Naive thymus-derived CD4-positive, alpha-beta T cell (primary cell): ENCODE results near the gene SVIL. TPM values are rescaled to one million over a fixed set of nuclear protein-coding genes. Genes with fewer than 3 reads are reported as not detected.
"Not testable (repeated sequence)": the region's sequence is repeated elsewhere in the genome, so short reads cannot be mapped to it uniquely, and the experiment has no call there.

Experiments used
- ATAC-seq: fragments of 150-1000 bp; cut with Tn5 transposase; 2 replicates; pipeline ENCODE4 v1.10.0; 2021; ENCODE audit warnings: mild to moderate bottlenecking, moderate library complexity
- CTCF ChIA-PET: fragments of 350-600 bp; sonication (Branson Sonifier 250); formaldehyde crosslinking; loops from one replicate; lab custom pipeline; 2021; ENCODE audit warnings: antibody characterized with exemption; lab: Charles Lee
- POLR2A ChIA-PET: fragments of 350-600 bp; sonication (Branson Sonifier 250); formaldehyde crosslinking; loops from one replicate; lab custom pipeline; 2021; ENCODE audit warnings: antibody characterized with exemption, inconsistent platforms; lab: Charles Lee
- DNase-seq, 9 donors: peaks; one replicate each; pipeline versions ENCODE4 v3.0.0 to v3.0.0-alpha.2; 2020 to 2022; ENCODE audit warnings: mixed read lengths in 1 of 9
- H3K27ac ChIP-seq: one replicate; pipeline ENCODE4 v1.7.0; 2013; ENCODE audit warnings: mild to moderate bottlenecking, low read depth, low read length, moderate library complexity
- H3K27me3 ChIP-seq, 2 donors: one replicate each; pipeline ENCODE4 v1.7.0; 2013; ENCODE audit warnings: low read length in 2 of 2, mild to moderate bottlenecking in 2 of 2, moderate library complexity in 2 of 2; ENCODE audit not compliant: control insufficient read depth in 2 of 2, insufficient read depth in 2 of 2
- H3K36me3 ChIP-seq, 3 experiments: 1 replicate in 2 of 3; 2 replicates in 1 of 3; pipeline ENCODE4 v1.7.0; 2013; ENCODE audit warnings: low read length in 3 of 3, mild to moderate bottlenecking in 3 of 3, moderate library complexity in 1 of 3; ENCODE audit not compliant: insufficient read depth in 3 of 3, control insufficient read depth in 2 of 3
- H3K4me1 ChIP-seq, 2 donors: one replicate each; pipeline ENCODE4 v1.7.0; 2013; ENCODE audit warnings: low read length in 2 of 2, mild to moderate bottlenecking in 2 of 2, moderate library complexity in 1 of 2; ENCODE audit not compliant: control insufficient read depth in 2 of 2, insufficient read depth in 2 of 2
- H3K4me3 ChIP-seq: 2 replicates; pipeline ENCODE4 v1.7.0; 2013; ENCODE audit warnings: mild to moderate bottlenecking, low read length
- H3K9me3 ChIP-seq, 3 experiments: 1 replicate in 2 of 3; 2 replicates in 1 of 3; pipeline ENCODE4 v1.7.0; 2013; ENCODE audit warnings: low read length in 3 of 3; ENCODE audit not compliant: control insufficient read depth in 2 of 3
- H3K27ac Mint-ChIP-seq, 9 donors: one replicate each; pipeline ENCODE4 v1.8.0; 2020 to 2022; ENCODE audit warnings: mixed read lengths in 9 of 9, mild to moderate bottlenecking in 8 of 9, moderate library complexity in 5 of 9, inconsistent platforms in 2 of 9
- H3K27me3 Mint-ChIP-seq, 5 donors: one replicate each; pipeline ENCODE4 v1.8.0; 2021 to 2022; ENCODE audit warnings: mixed read lengths in 5 of 5, mild to moderate bottlenecking in 1 of 5
- H3K36me3 Mint-ChIP-seq, 5 donors: one replicate each; pipeline ENCODE4 v1.8.0; 2020 to 2022; ENCODE audit warnings: mixed read lengths in 5 of 5, mild to moderate bottlenecking in 3 of 5, inconsistent platforms in 1 of 5
- H3K4me1 Mint-ChIP-seq, 7 donors: one replicate each; pipeline ENCODE4 v1.8.0; 2020 to 2022; ENCODE audit warnings: mixed read lengths in 7 of 7, mild to moderate bottlenecking in 3 of 7, inconsistent platforms in 1 of 7
- H3K4me3 Mint-ChIP-seq, 10 donors: one replicate each; pipeline ENCODE4 v1.8.0; 2020 to 2022; ENCODE audit warnings: mild to moderate bottlenecking in 10 of 10, mixed read lengths in 10 of 10, moderate library complexity in 6 of 10, inconsistent platforms in 2 of 10
- H3K9me3 Mint-ChIP-seq, 11 donors: one replicate each; pipeline ENCODE4 v1.8.0; 2020 to 2022; ENCODE audit warnings: mixed read lengths in 11 of 11, mild to moderate bottlenecking in 4 of 11, inconsistent platforms in 1 of 11, moderate library complexity in 1 of 11
- intact Hi-C, 2 donors: fragments of 100-400 bp; cut with micrococcal nuclease; formaldehyde crosslinking; loops; one replicate each; pipeline ENCODE4 v1.15.1; 2023
- polyA plus RNA-seq, 2 donors: library from polyadenylated mRNA; unstranded; fragments of 300-500 nt; fragmentation: Illumina TruSeq; gene quantifications; one replicate each; pipeline ENCODE4 v1.2.3, GENCODE V29; 2021
- total RNA-seq, 6 experiments: library from RNA in 5 of 6; stranded (reverse) in 5 of 6; gene quantifications; 1 replicate in 5 of 6; 2 replicates in 1 of 6; pipeline ENCODE4 v1.2.3 and lab custom pipeline; 2021 to 2026

The SVIL gene
- total and polyA plus RNA-seq, 7 experiments from 2014 or later: 8.7 to 48.9 (median 20.3) TPM

DNA sequence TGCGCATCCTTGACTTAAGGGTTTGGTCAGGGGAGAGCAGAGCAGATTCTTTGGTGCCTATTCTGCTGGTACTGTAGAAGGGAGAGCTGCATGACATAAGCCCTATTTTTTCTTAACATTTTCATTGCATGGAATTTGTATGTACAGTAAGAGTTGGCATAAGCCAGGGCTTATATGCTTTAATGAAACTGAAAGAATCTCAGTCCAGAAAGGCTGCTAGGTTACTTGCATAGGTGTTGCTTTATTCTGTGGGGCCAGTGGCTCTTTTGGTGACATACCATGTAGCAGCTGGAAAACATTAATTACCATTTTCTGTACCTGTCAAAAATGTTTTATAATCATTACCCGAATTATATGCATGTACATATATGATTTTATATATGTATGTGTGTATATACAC, 193.8 kb downstream of the SVIL start:
- H3K9me3 ChIP-seq: peaks cover 0 to 25% (median 0%) of the 10 kb centered on the region in 3 experiments
- intact Hi-C loops: no loop called here
- H3K27me3 ChIP-seq: no peaks in the 10 kb centered on the region
- peaks cover 0 to 10% (median 0%) of the 10 kb centered on the region in 7 donors for H3K4me1 Mint-ChIP-seq
- H3K9me3 Mint-ChIP-seq: peaks cover 5 to 46% (median 21%) of the 10 kb centered on the region in 11 donors
- no peaks in the 10 kb centered on the region for H3K36me3 ChIP-seq
- H3K4me3 Mint-ChIP-seq: no peak overlapping the region
- peaks cover 14 to 29% (median 23%) of the 10 kb centered on the region in 5 donors for H3K36me3 Mint-ChIP-seq
- ChIA-PET CTCF (interaction anchor here (0.8 kb wide), 1 partner anchor 18 kb away, joined by 3 read pairs; no protein-coding TSS in a partner anchor), POLR2A (no interaction called here)
- H3K27ac ChIP-seq: no peak overlapping the region
- H3K27me3 Mint-ChIP-seq: no peaks in the 10 kb centered on the region
- H3K27ac Mint-ChIP-seq: no peak overlapping the region
- H3K4me1 ChIP-seq: no peaks in the 10 kb centered on the region
- ATAC-seq (no peak), DNase-seq (no peak)
- no peak overlapping the region for H3K4me3 ChIP-seq

DNA sequence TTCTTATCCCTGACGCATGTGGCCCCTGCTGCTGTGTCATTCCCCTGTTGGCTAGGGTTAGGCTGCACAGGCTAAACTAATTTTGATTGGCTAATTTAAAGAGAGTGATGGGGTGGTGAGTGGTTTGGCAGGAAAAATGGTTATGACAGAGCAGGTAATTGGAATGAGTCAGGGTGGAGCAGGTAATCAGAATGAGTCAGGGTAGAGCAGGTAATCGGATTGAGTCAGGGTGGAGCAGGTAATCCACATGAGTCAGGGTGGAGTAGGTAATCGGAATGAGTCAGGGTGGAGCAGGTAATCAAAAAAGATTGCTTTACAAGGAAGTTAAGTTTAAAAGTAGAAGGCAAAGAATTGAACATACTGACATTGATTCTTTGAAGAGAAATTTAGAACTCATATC, 195.8 kb downstream of the SVIL start:
- peaks cover 0 to 26% (median 0%) of the 10 kb centered on the region in 3 experiments for H3K9me3 ChIP-seq
- Mint-ChIP-seq H3K9me3 (peaks cover 9 to 63% (median 26%) of the 10 kb centered on the region in 11 donors), H3K27ac (peak overlapping the region in 1 of 9 donors; percentile 73), H3K36me3 (peaks cover 20 to 46% (median 38%) of the 10 kb centered on the region in 5 donors)
- H3K4me3 ChIP-seq, intact Hi-C loops, CTCF ChIA-PET, H3K4me1 ChIP-seq, ATAC-seq, POLR2A ChIA-PET, DNase-seq, H3K27ac ChIP-seq, H3K27me3 ChIP-seq, H3K4me1 Mint-ChIP-seq, H3K4me3 Mint-ChIP-seq, H3K36me3 ChIP-seq, H3K27me3 Mint-ChIP-seq: not testable (repeated sequence)

DNA sequence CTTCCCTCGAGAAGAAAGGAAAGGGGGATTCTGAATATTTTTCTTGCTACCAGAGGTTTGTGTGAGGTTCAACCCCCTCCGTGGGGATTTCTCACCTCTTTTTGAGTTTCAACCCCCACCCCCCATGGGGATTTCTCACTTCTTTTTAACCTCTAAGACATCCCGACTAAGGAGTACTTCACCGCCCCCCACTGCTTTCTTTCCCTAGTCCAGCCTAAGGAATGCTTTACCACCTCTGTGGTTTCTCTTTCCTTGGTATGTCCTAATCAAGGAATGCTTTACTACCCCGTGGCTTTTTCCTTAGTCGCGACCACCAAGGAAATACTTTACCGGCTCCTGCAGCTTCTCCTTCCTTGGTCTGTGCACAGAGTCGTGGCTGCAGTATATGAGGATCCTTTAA, 196.5 kb downstream of the SVIL start:
- ChIA-PET CTCF (no interaction called here), POLR2A (no interaction called here)
- Mint-ChIP-seq H3K4me3 (no peak overlapping the region), H3K36me3 (peaks cover 23 to 46% (median 38%) of the 10 kb centered on the region in 5 donors), H3K27ac (no peak overlapping the region), H3K27me3 (peaks cover 0 to 2% (median 0%) of the 10 kb centered on the region in 5 donors), H3K4me1 (peaks cover 0 to 3% (median 0%) of the 10 kb centered on the region in 7 donors), H3K9me3 (peaks cover 9 to 63% (median 26%) of the 10 kb centered on the region in 11 donors)
- no peaks in the 10 kb centered on the region for H3K36me3 ChIP-seq
- intact Hi-C loops: no loop called here
- H3K4me3 ChIP-seq: no peak overlapping the region
- no peaks in the 10 kb centered on the region for H3K4me1 ChIP-seq
- no peak for DNase-seq
- no peaks in the 10 kb centered on the region for H3K27me3 ChIP-seq
- no peak for ATAC-seq
- H3K9me3 ChIP-seq: peaks cover 0 to 26% (median 0%) of the 10 kb centered on the region in 3 experiments
- H3K27ac ChIP-seq: no peak overlapping the region

DNA sequence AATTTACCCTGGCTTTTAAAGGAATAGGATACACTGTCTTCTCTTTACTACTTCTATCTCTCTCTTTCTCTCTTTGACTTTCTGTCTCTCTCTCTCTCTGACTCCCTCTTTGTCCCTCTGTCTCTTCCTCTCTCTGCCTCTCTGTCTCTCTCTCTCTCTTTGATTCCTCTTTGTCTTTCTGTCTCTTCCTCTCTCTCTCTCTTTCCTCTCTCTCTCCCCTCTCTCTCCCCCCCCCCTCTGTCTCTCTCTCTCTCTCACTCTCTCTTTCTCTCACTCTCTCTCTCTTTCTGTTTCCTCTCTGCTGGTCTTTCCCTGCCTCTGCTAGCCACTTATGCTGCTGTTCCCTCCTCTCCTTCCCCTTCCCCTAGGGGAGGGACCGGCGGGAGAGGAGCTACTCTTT, 196.9 kb downstream of the SVIL start:
- Histone ChIP-seq H3K27ac (no peak overlapping the region), H3K4me3 (no peak overlapping the region), H3K4me1 (no peaks in the 10 kb centered on the region), H3K27me3 (no peaks in the 10 kb centered on the region), H3K36me3 (no peaks in the 10 kb centered on the region), H3K9me3 (peaks cover 0 to 26% (median 0%) of the 10 kb centered on the region in 3 experiments)
- H3K9me3 Mint-ChIP-seq: peaks cover 9 to 63% (median 26%) of the 10 kb centered on the region in 11 donors
- intact Hi-C loops: no loop called here
- CTCF ChIA-PET: no interaction called here
- H3K27ac Mint-ChIP-seq: no peak overlapping the region
- ATAC-seq (no peak), DNase-seq (no peak)
- H3K4me1 Mint-ChIP-seq: peaks cover 0 to 3% (median 0%) of the 10 kb centered on the region in 7 donors
- POLR2A ChIA-PET: no interaction called here
- H3K4me3 Mint-ChIP-seq: no peak overlapping the region
- H3K36me3 Mint-ChIP-seq: peaks cover 23 to 46% (median 38%) of the 10 kb centered on the region in 5 donors
- H3K27me3 Mint-ChIP-seq: peaks cover 0 to 2% (median 0%) of the 10 kb centered on the region in 5 donors

DNA sequence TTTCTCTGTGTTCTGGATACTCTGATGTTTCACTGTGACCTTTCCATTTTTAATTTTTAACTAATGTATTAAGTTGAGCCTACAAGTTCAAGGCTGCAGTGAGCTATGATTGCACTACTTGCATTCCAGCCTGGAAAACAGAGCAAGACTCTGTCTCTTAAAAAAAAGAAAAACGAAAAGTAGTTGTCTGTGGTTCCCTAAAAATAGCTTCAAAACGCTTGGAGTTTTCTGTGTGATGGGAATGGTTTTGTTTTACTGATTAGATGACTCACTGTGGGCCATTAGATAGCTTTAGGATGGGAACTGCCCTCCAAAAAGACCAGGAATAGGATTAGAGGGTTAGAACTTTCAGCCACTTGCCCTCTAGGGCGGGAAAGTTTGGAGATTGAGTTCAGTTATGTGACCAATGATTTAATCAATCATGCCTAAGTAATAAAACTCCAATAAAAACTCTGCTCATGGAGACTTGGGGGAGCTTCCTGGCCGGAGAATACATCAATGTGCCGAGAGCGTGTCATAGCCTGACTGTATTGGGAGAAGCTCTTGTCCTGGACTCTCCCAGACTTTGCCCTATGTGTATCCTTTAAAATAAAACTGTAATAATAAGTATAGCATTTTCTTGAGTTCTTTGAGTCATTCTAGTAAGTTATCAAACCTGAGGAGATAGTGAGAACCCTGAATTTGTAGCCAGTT, 198.8 kb downstream of the SVIL start:
- peaks cover 23 to 46% (median 38%) of the 10 kb centered on the region in 5 donors for H3K36me3 Mint-ChIP-seq
- CTCF ChIA-PET: interaction anchor here (0.7 to 1.3 kb wide), 3 partner anchors 10 to 23 kb away, joined by 3 to 5 read pairs (median 3); no protein-coding TSS in a partner anchor
- H3K27ac Mint-ChIP-seq: no peak overlapping the region
- H3K4me1 Mint-ChIP-seq: peaks cover 0 to 5% (median 0%) of the 10 kb centered on the region in 7 donors
- no peak for DNase-seq
- H3K36me3 ChIP-seq: no peaks in the 10 kb centered on the region
- peaks cover 0 to 2% (median 0%) of the 10 kb centered on the region in 5 donors for H3K27me3 Mint-ChIP-seq
- peaks cover 9 to 63% (median 28%) of the 10 kb centered on the region in 11 donors for H3K9me3 Mint-ChIP-seq
- no peak overlapping the region for H3K27ac ChIP-seq
- H3K4me3 ChIP-seq: no peak overlapping the region
- no peaks in the 10 kb centered on the region for H3K4me1 ChIP-seq
- peaks cover 0 to 26% (median 0%) of the 10 kb centered on the region in 3 experiments for H3K9me3 ChIP-seq
- peak overlapping the region in 1 of 10 donors; percentile 2 for H3K4me3 Mint-ChIP-seq
- no peaks in the 10 kb centered on the region for H3K27me3 ChIP-seq
- intact Hi-C loops: no loop called here
- POLR2A ChIA-PET: no interaction called here
- ATAC-seq: no peak

DNA sequence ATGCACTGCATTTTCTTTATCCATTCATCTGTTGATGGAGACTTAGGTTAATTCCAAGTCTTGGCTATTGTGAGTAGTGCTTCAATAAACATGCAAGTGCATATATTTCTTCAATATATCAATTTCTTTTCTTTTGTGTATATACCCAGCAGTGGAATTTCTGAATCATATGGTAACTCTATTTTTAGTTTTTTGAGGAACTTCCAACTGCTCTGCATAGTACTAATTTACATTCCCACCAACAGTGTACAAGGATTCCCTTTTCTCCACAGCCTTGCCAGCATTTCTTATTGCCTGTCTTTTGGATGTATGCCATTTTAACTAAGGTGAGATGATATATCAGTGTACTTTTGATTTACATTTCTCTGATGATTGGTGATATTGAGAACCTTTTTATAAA, 200.7 kb downstream of the SVIL start:
- Histone ChIP-seq H3K36me3 (no peaks in the 10 kb centered on the region), H3K4me3 (no peak overlapping the region), H3K4me1 (no peaks in the 10 kb centered on the region), H3K27me3 (no peaks in the 10 kb centered on the region), H3K9me3 (peaks cover 0 to 21% (median 0%) of the 10 kb centered on the region in 3 experiments), H3K27ac (no peak overlapping the region)
- ChIA-PET POLR2A (no interaction called here), CTCF (interaction anchor here (0.5 kb wide), 1 partner anchor 738 kb away, joined by 3 read pairs; no protein-coding TSS in a partner anchor)
- DNase-seq (no peak), ATAC-seq (no peak)
- Mint-ChIP-seq H3K27me3 (peaks cover 0 to 2% (median 0%) of the 10 kb centered on the region in 5 donors), H3K9me3 (peaks cover 8 to 47% (median 23%) of the 10 kb centered on the region in 11 donors), H3K27ac (no peak overlapping the region), H3K4me3 (no peak overlapping the region), H3K36me3 (peaks cover 17 to 36% (median 29%) of the 10 kb centered on the region in 5 donors), H3K4me1 (peaks cover 0 to 6% (median 0%) of the 10 kb centered on the region in 7 donors)
- intact Hi-C loops: no loop called here
